Pancreas (tissue), 10 donors: ENCODE results near the gene NMB. TPM values are rescaled to one million over a fixed set of nuclear protein-coding genes. Genes with fewer than 3 reads are reported as not detected.

Experiments
- ATAC-seq, 4 donors: fragments of 200-7000 bp; cut with Tn5 transposase; one replicate each; pipeline versions ENCODE4 v1.8.0 to v1.9.1; 2020; ENCODE audit warnings: mild to moderate bottlenecking in 4 of 4, moderate library complexity in 4 of 4
- DNase-seq, 6 donors: peaks; one replicate each; pipeline ENCODE4 v3.0.0-alpha.2; 2020
- FAIRE-seq: peaks from 2 replicates; lab custom pipeline; 2012; peaks lifted over from hg19 to GRCh38; lab: Jason Lieb, UNC
- H3K27ac ChIP-seq, 4 donors: fragments of 200-600 bp; sonication (generic); 1 replicate in 3 of 4; 2 replicates in 1 of 4; pipeline versions ENCODE4 v1.5.0 to v1.8.0; 2020
- H3K27me3 ChIP-seq, 4 donors: fragments of 200-600 bp; one replicate each; pipeline ENCODE4 v1.8.0; 2021
- H3K36me3 ChIP-seq, 3 donors: fragments of 200-600 bp; sonication (generic) in 1 of 3; one replicate each; pipeline versions ENCODE4 v1.5.0 to v1.8.0; 2020 to 2021
- H3K4me1 ChIP-seq, 3 donors: fragments of 200-600 bp; one replicate each; pipeline ENCODE4 v1.8.0; 2021
- H3K4me3 ChIP-seq, 4 donors: fragments of 200-600 bp; sonication (generic) in 2 of 4; one replicate each; pipeline versions ENCODE4 v1.5.0 to v1.8.0; 2020 to 2021
- H3K9me3 ChIP-seq, 4 donors: fragments of 200-600 bp; one replicate each; pipeline ENCODE4 v1.8.0; 2021
- CTCF ChIP-seq, 4 donors: fragments of 200-600 bp; sonication (generic) in 3 of 4; IDR thresholded peaks; one replicate each; pipeline versions ENCODE4 v1.5.0 to v1.8.0; 2021; ENCODE audit warnings: antibody characterized with exemption in 4 of 4
- WGBS, 2 donors: extraction: QIAGEN DNeasy Blood & Tissue Kit; methylation state at CpG; one replicate each; pipeline ENCODE4 v1.1.7; 2013; 5-methylcytosine and 5-hydroxymethylcytosine counted together
- intact Hi-C, 3 donors: fragments of 100-400 bp; cut with DNase I; formaldehyde crosslinking; loops; one replicate each; pipeline versions ENCODE4 v1.11.1 to v1.14.2; 2022
- polyA plus RNA-seq, 2 donors: library from polyadenylated mRNA; stranded (reverse); fragments of 200-250 nt; gene quantifications; one replicate each; pipeline ENCODE4 v1.2.3, GENCODE V29; 2013
- total RNA-seq, 6 donors: library from RNA; stranded (reverse); fragmentation: NEBNext Ultra II Directional in 4 of 6; extraction: Animal tissue kit (Norgen Biotek cat#: 25700) in 4 of 6; gene quantifications; one replicate each; pipeline versions ENCODE4 v1.2.1 to v1.2.4, GENCODE V29; 2021 to 2023
- donor health status: healthy with polysubstance abuse.
- donor health status: DM: no; HTN: no; CAD: no; lungs with moderate emphysema.
- donor health status: DM: no; HTN: no; CAD: no.
- donor health status: control.
- donor health status: control.
- donor health status: Bipolar disorder and iron deficiency.
- donor health status: DM: yes; HTN: yes; CAD: no.
- donor health status: DM: no; HTN: no; CAD: no.
- donor health status: DM: no; HTN: no; CAD: no.
- donor health status: DM: yes; HTN: yes; CAD: no.

NMB gene
- total and polyA plus RNA-seq, 8 donors = 2.9 to 8.3 (median 4.2) TPM

- Histone ChIP-seq H3K27ac (no peak overlapping the region), H3K4me3 (no peak overlapping the region), H3K36me3 (peaks cover 0 to 10% (median 0%) of the 10 kb centered on the region in 3 donors), H3K9me3 (no peaks in the 10 kb centered on the region), H3K4me1 (no peaks in the 10 kb centered on the region), H3K27me3 (no peaks in the 10 kb centered on the region)
- intact Hi-C loops = no loop called here
- FAIRE-seq (no peak), ATAC-seq (peak in 2 of 4 donors; percentile 30 to 70), DNase-seq (peak in 1 of 6 donors; percentile 15)
- TF ChIP-seq CTCF (IDR thresholded peaks at IDR 0.05) = no peak
- 92 to 98% methylated on average over 5 of the region's 5 CpGs for WGBS, 2 donors
These were observed 27.3 kb upstream of the NMB start for GRCh38 chr15:84685304-84685703.

GRCh38 chr15:84684092-84684491 lies 26.1 kb upstream of the NMB start:
- Histone ChIP-seq H3K4me3 (no peak overlapping the region), H3K9me3 (no peaks in the 10 kb centered on the region), H3K27ac (no peak overlapping the region), H3K36me3 (peaks cover 0 to 14% (median 4%) of the 10 kb centered on the region in 3 donors), H3K27me3 (no peaks in the 10 kb centered on the region), H3K4me1 (no peaks in the 10 kb centered on the region)
- WGBS, 2 donors = 47 to 100% methylated on average over 1 of the region's 1 CpG
- intact Hi-C loops = no loop called here
- TF ChIP-seq CTCF (IDR thresholded peaks at IDR 0.05) = no peak
- DNase-seq (no peak), FAIRE-seq (no peak), ATAC-seq (no peak)

GRCh38 chr15:84681831-84682230 lies 23.8 kb upstream of the NMB start:
- no peaks in the 10 kb centered on the region for H3K27me3 ChIP-seq
- no peaks in the 10 kb centered on the region for H3K4me1 ChIP-seq
- FAIRE-seq = no peak
- H3K4me3 ChIP-seq = no peak overlapping the region
- no peak for DNase-seq
- WGBS, 2 donors = 96 to 99% methylated on average over 3 of the region's 3 CpGs
- no peak overlapping the region for H3K27ac ChIP-seq
- peaks cover 0 to 13% (median 4%) of the 10 kb centered on the region in 3 donors for H3K36me3 ChIP-seq
- no peak for TF ChIP-seq CTCF (IDR thresholded peaks at IDR 0.05)
- no peaks in the 10 kb centered on the region for H3K9me3 ChIP-seq
- intact Hi-C loops = no loop called here
- ATAC-seq = no peak

- DNase-seq (no peak), ATAC-seq (no peak), FAIRE-seq (no peak)
- TF ChIP-seq CTCF (IDR thresholded peaks at IDR 0.05) = no peak
- no peak overlapping the region for H3K27ac ChIP-seq
- no peak overlapping the region for H3K4me3 ChIP-seq
- no peaks in the 10 kb centered on the region for H3K27me3 ChIP-seq
- H3K4me1 ChIP-seq = no peaks in the 10 kb centered on the region
- intact Hi-C loops = no loop called here
- peaks cover 0 to 15% (median 7%) of the 10 kb centered on the region in 3 donors for H3K36me3 ChIP-seq
- no peaks in the 10 kb centered on the region for H3K9me3 ChIP-seq
These were observed 13.2 kb upstream of the NMB start for GRCh38 chr15:84671211-84671610.

GRCh38 chr15:84669726-84670125 lies 11.7 kb upstream of the NMB start:
- H3K27ac ChIP-seq = no peak overlapping the region
- FAIRE-seq (no peak), ATAC-seq (no peak), DNase-seq (no peak)
- no peak for TF ChIP-seq CTCF (IDR thresholded peaks at IDR 0.05)
- intact Hi-C loops = no loop called here
- no peak overlapping the region for H3K4me3 ChIP-seq
- no peaks in the 10 kb centered on the region for H3K9me3 ChIP-seq
- no peaks in the 10 kb centered on the region for H3K27me3 ChIP-seq
- peaks cover 0 to 15% (median 7%) of the 10 kb centered on the region in 3 donors for H3K36me3 ChIP-seq
- H3K4me1 ChIP-seq = no peaks in the 10 kb centered on the region
- WGBS, 2 donors = 92 to 95% methylated on average over 8 of the region's 8 CpGs
